ENCODE measurements around the gene ARHGEF10L. TPM values are rescaled to one million over a fixed set of nuclear protein-coding genes. Genes with fewer than 3 reads are reported as not detected.

ARHGEF10L gene
- polyA plus RNA-seq, 2 donors, result 39.1 to 64.4 TPM

Other genes with a start within 250 kb of the ARHGEF10L start
- gene PADI4, start 231.5 kb upstream of the ARHGEF10L start, polyA plus RNA-seq, result under 1 TPM; 0.02 to 0.12 TPM
- not detected for gene PADI6, start 167.5 kb upstream of the ARHGEF10L start, polyA plus RNA-seq
- gene RCC2, start 100.0 kb upstream of the ARHGEF10L start, polyA plus RNA-seq, result 10 to 100 TPM; 48.8 TPM
- under 1 TPM in 1 of 2 donors, not detected in 1; 0.12 TPM for gene ACTL8, start 215.6 kb downstream of the ARHGEF10L start, polyA plus RNA-seq

Data from esophagus (tissue), 2 donors.